Gastrocnemius medialis (tissue), 4 donors: ENCODE results near the gene CHRNA4.

Source experiments
- CTCF ChIP-seq, 5 experiments: fragments of 450-650 bp in 3 of 5; fragments of 200-600 bp in 2 of 5; sonication (generic) in 2 of 5; IDR thresholded peaks in 4 of 5; conservative IDR thresholded peaks in 1 of 5; 1 replicate in 4 of 5; 2 replicates in 1 of 5; pipeline ENCODE4 v1.5.1; 2016 to 2019; ENCODE audit warnings: antibody characterized with exemption in 5 of 5, mild to moderate bottlenecking in 3 of 5, moderate library complexity in 3 of 5
- POLR2A ChIP-seq, 2 donors: fragments of 450-650 bp; IDR thresholded peaks; one replicate each; pipeline ENCODE4 v1.6.1; 2017; ENCODE audit warnings: antibody characterized with exemption in 2 of 2, mild to moderate bottlenecking in 2 of 2, moderate library complexity in 2 of 2

DNA sequence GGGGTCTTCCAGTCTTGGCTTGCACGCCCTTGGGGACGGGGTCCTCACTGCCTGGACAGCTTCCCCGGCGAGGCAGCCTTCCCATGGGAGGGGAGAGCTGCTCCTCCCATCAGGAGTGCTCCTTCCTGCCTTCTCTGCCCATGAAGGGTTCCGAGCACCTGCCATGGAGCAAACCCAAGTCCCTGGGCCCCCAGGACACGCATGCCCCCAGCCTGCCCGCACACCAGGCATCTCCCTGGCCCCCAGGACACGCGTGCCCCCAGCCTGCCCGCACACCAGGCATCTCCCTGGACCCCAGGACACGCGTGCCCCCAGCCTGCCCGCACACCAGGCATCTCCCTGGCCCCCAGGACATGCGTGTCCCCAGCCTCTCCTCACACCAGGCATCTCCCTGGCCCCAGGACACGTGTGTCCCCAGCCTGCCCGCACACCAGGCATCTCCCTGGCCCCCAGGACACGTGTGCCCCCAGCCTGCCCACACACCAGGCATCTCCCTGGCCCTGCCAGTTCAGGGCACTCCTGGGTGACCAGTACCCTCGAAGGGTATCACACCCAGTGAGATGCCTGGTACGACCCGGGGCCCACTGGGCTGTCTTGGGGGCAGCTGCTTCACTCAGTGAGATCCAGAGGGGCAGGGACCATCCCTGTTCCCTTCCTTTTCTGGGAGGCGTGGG lies 46.4 kb downstream of the CHRNA4 start:
- TF ChIP-seq CTCF (IDR thresholded peaks at IDR 0.05 in 4 of 5, conservative IDR thresholded peaks at IDR 0.05 in 1 of 5) (no peak), POLR2A (IDR thresholded peaks at IDR 0.05) (no peak)
